ENCODE data around the gene MEGF6. TPM values are rescaled to one million over a fixed set of nuclear protein-coding genes. Genes with fewer than 3 reads are reported as not detected.

MEGF6 gene
- total RNA-seq, 1 donor from 2014 or later = 10.9 TPM

DNA sequence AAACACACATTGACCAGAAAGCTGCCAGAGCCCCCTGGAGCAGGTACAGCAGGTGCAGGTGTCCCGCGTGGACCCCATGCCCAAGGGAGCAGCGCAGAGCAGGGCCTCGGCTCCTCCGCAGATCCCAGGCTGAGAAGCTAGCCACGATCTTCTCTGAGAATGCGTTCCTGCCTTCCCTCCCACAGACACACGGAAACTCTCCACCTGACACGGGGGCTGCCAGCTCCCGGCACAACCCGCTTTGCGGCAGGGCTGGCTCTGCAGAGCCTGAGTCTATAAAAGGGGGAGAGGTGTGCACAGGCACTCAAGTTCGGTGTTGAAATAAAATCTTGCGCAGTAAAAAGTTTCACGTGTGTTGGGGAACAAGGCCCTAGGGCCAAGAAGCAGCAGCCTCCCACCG is 9.6 kb downstream of the MEGF6 start:
- Mint-ChIP-seq H3K36me3 (ENCODE audit: low read depth) (no peaks in the 10 kb centered on the region), H3K4me1 (peaks cover 18% of the 10 kb centered on the region), H3K9me3 (no peaks in the 10 kb centered on the region), H3K4me3 (no peak overlapping the region), H3K27ac (no peak overlapping the region), H3K27me3 (peaks cover 2% of the 10 kb centered on the region)
- TF ChIP-seq, protein P1, sequence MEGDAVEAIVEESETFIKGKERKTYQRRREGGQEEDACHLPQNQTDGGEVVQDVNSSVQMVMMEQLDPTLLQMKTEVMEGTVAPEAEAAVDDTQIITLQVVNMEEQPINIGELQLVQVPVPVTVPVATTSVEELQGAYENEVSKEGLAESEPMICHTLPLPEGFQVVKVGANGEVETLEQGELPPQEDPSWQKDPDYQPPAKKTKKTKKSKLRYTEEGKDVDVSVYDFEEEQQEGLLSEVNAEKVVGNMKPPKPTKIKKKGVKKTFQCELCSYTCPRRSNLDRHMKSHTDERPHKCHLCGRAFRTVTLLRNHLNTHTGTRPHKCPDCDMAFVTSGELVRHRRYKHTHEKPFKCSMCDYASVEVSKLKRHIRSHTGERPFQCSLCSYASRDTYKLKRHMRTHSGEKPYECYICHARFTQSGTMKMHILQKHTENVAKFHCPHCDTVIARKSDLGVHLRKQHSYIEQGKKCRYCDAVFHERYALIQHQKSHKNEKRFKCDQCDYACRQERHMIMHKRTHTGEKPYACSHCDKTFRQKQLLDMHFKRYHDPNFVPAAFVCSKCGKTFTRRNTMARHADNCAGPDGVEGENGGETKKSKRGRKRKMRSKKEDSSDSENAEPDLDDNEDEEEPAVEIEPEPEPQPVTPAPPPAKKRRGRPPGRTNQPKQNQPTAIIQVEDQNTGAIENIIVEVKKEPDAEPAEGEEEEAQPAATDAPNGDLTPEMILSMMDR (IDR thresholded peaks at IDR 0.05) = no peak
- intact Hi-C loops (cut with micrococcal nuclease) = no loop called here
- ChIA-PET POLR2A (no interaction called here), CTCF (no interaction called here)
- ATAC-seq (ENCODE audit: low read depth) (no peak), DNase-seq (no peak)

DNA sequence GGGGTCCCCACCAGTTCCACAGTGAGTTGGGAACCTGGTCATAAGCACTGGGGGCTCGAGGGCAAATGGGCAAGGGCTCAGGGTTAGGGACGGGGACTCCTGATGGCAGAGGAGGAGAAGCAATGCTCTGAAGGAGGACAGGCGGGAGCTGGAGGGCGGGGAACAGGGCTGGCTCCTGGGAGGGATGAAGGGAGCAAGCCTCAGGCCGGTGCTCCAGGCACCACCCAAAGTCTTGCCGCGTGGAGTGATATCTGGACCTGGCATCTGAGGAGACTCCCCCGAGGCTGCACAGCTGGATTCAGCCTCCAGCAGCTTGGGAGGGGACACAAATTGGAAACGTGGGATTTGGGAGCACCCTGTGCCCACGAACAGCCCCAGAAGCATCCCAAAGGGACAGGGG is 11.0 kb downstream of the MEGF6 start:
- no peak overlapping the region for H3K4me3 Mint-ChIP-seq
- H3K36me3 Mint-ChIP-seq (ENCODE audit: low read depth) = no peaks in the 10 kb centered on the region
- CTCF ChIA-PET = no interaction called here

DNA sequence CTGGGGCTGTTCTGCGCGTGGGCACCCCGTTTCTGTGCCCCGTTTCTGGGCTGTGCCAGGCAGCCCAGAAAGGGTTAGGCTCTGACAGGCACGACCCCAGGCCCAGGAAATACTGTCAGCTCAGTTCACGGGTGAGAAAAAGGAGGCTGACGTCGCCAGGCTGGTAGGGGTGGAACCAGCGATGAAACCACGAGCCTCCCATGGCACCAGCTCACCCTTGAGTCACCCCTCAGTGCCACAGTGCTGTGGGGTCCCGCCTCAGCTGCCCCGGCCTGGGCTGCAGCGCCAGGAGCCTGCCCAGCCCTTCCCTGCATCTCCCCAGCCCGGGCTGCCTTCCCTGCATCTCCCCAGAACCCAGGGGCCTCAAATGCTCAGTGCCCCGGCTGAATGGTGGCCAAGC is 11.5 kb downstream of the MEGF6 start:
- intact Hi-C loops (cut with micrococcal nuclease) = no loop called here
- Mint-ChIP-seq H3K27ac (no peak overlapping the region), H3K4me1 (peaks cover 18% of the 10 kb centered on the region), H3K9me3 (no peaks in the 10 kb centered on the region), H3K27me3 (peaks cover 2% of the 10 kb centered on the region), H3K36me3 (ENCODE audit: low read depth) (no peaks in the 10 kb centered on the region), H3K4me3 (no peak overlapping the region)
- ChIA-PET POLR2A (no interaction called here), CTCF (no interaction called here)
- ATAC-seq (ENCODE audit: low read depth) (no peak), DNase-seq (no peak)
- TF ChIP-seq, protein P1 (IDR thresholded peaks at IDR 0.05) = no peak

More for the DNA sequence above, 11.0 kb downstream of the MEGF6 start:
- H3K4me1 Mint-ChIP-seq = peaks cover 18% of the 10 kb centered on the region
- DNase-seq = no peak
- no peak for ATAC-seq (ENCODE audit: low read depth)
- no peak overlapping the region for H3K27ac Mint-ChIP-seq
- H3K27me3 Mint-ChIP-seq = peaks cover 2% of the 10 kb centered on the region
- H3K9me3 Mint-ChIP-seq = no peaks in the 10 kb centered on the region
- TF ChIP-seq, protein P1 (IDR thresholded peaks at IDR 0.05) = no peak
- intact Hi-C loops (cut with micrococcal nuclease) = no loop called here
- POLR2A ChIA-PET = no interaction called here

DNA sequence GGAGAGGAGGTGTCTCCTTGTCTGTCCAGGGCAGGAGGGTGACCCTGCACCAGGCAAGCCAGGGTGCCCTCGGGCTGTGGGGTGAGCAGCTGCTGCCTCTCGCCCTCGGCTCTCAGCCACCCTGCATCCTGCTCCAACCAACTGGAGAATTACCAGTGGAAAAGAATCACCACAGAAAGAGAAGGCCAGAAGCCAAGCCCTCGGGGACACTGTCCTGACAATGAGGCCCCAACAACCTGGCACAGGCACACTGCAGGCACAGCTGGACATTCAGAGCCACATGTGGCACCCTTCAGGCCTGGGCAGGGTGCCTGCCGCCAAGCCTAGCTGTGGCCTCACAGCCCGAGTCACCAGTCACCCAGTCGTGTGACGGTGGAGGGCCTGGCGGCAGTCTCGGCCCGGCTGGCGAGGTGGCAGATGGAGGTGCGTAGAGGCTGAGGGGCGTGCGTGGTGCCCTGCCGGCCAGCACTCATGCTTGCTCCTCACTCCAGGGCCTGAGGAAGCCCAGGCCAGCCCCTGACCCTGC is 12.0 kb downstream of the MEGF6 start:
- peaks cover 18% of the 10 kb centered on the region for H3K4me1 Mint-ChIP-seq
- peaks cover 2% of the 10 kb centered on the region for H3K27me3 Mint-ChIP-seq
- H3K36me3 Mint-ChIP-seq (ENCODE audit: low read depth) = no peaks in the 10 kb centered on the region
- H3K4me3 Mint-ChIP-seq = no peak overlapping the region
- DNase-seq (no peak), ATAC-seq (ENCODE audit: low read depth) (no peak)
- ChIA-PET POLR2A (no interaction called here), CTCF (no interaction called here)
- TF ChIP-seq, protein P1 (IDR thresholded peaks at IDR 0.05) = no peak
- intact Hi-C loops (cut with micrococcal nuclease) = no loop called here
- H3K9me3 Mint-ChIP-seq = no peaks in the 10 kb centered on the region
- H3K27ac Mint-ChIP-seq = no peak overlapping the region

DNA sequence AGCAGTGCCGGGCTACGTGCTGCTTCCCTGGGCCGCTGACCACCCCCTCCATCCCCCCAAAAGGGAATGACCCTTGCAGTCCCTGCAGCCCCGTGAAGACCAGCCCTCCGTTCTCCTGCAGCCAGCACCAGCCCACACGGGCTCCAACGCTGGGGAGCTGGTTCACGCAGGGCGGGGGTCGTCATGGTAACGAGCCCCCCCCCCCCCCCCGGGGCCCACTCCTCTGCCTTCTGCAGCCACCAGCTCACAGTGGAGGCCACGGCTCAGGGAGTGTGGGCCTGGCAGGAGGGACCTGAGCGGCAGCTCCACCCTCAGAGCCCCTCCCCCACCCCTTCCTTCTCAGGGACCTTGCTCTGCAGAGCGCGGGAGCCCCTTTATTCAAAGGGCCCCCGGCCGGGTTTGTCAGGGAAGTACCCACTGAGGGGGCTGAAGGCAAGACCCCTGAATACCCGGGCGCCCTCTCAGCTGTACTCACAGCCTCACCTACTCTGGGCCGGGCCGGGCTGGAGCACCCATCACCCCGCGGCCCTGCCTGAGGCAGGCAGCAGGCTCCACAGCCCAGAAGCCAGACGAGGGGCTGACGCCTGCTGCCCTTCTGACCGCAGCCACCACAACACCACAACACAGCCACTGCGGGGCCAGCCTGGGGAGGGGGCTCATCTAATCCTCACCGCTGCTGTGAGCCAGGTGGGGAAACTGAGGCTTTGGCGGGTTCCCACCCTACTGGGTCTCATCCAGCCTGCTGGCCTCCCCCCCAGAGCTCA is 12.6 kb downstream of the MEGF6 start:
- intact Hi-C loops (cut with micrococcal nuclease) = no loop called here
- TF ChIP-seq, protein P1 (IDR thresholded peaks at IDR 0.05) = no peak
- no peak overlapping the region for H3K27ac Mint-ChIP-seq

More for the DNA sequence above, 12.6 kb downstream of the MEGF6 start:
- peak overlapping the region; percentile 82 for H3K4me3 Mint-ChIP-seq
- CTCF ChIA-PET = no interaction called here
- H3K27me3 Mint-ChIP-seq = peaks cover 2% of the 10 kb centered on the region
- H3K4me1 Mint-ChIP-seq = peaks cover 21% of the 10 kb centered on the region
- POLR2A ChIA-PET = no interaction called here
- H3K9me3 Mint-ChIP-seq = no peaks in the 10 kb centered on the region
- no peaks in the 10 kb centered on the region for H3K36me3 Mint-ChIP-seq (ENCODE audit: low read depth)
- DNase-seq = no peak
- no peak for ATAC-seq (ENCODE audit: low read depth)

Measured in activated B cell treated with CpG ODN at 0.5 μM for 24 hours (primary cell).